ENCODE measurements around the gene SPATS1.
"Not testable (repeated sequence)": the region's sequence is repeated elsewhere in the genome, so short reads cannot be mapped to it uniquely, and the experiment has no call there.

Gene SPATS1

GRCh38 chr6:44341095-44341890, 1.2 kb upstream of the SPATS1 start:
- DNase-seq (ENCODE audit: low spot score) = peak; percentile 18

GRCh38 chr6:44342052-44342451, 398 bp upstream of the SPATS1 start:
- DNase-seq (ENCODE audit: low spot score) = no peak

- not testable (repeated sequence) for DNase-seq (ENCODE audit: low spot score)
These were observed 4.4 kb downstream of the SPATS1 start for GRCh38 chr6:44346818-44347217.

- DNase-seq (ENCODE audit: low spot score) = peak; percentile 20
These were observed 7.6 kb downstream of the SPATS1 start for GRCh38 chr6:44349904-44350649.

- not testable (repeated sequence) for DNase-seq (ENCODE audit: low spot score)
These were observed 8.2 kb downstream of the SPATS1 start for GRCh38 chr6:44350650-44350994.

GRCh38 chr6:44352259-44352658, 9.8 kb downstream of the SPATS1 start:
- DNase-seq (ENCODE audit: low spot score) = no peak

- DNase-seq (ENCODE audit: low spot score) = no peak
These were observed 10.9 kb downstream of the SPATS1 start for GRCh38 chr6:44353336-44353735.

GRCh38 chr6:44355640-44356039, 13.2 kb downstream of the SPATS1 start:
- DNase-seq (ENCODE audit: low spot score) = no peak

GRCh38 chr6:44356487-44356886, 14.0 kb downstream of the SPATS1 start:
- DNase-seq (ENCODE audit: low spot score) = no peak

GRCh38 chr6:44359973-44360372, 17.5 kb downstream of the SPATS1 start:
- no peak for DNase-seq (ENCODE audit: low spot score)

GRCh38 chr6:44361947-44362346, 19.5 kb downstream of the SPATS1 start:
- no peak for DNase-seq (ENCODE audit: low spot score)

- DNase-seq (ENCODE audit: low spot score) = no peak
These were observed 21.0 kb downstream of the SPATS1 start for GRCh38 chr6:44363377-44363926.

- no peak for DNase-seq (ENCODE audit: low spot score)
These were observed 24.3 kb downstream of the SPATS1 start for GRCh38 chr6:44366781-44367180.

- DNase-seq (ENCODE audit: low spot score) = no peak
These were observed 25.2 kb downstream of the SPATS1 start for GRCh38 chr6:44367681-44368080.

- no peak for DNase-seq (ENCODE audit: low spot score)
These were observed 30.6 kb downstream of the SPATS1 start for GRCh38 chr6:44373051-44373450.

GRCh38 chr6:44373787-44374186, 31.3 kb downstream of the SPATS1 start:
- no peak for DNase-seq (ENCODE audit: low spot score)

- DNase-seq (ENCODE audit: low spot score) = no peak
These were observed 32.6 kb downstream of the SPATS1 start for GRCh38 chr6:44375071-44375470.

- DNase-seq (ENCODE audit: low spot score) = no peak
These were observed 35.0 kb downstream of the SPATS1 start for GRCh38 chr6:44377484-44377883.

GRCh38 chr6:44377971-44378370, 35.5 kb downstream of the SPATS1 start:
- DNase-seq (ENCODE audit: low spot score) = no peak

GRCh38 chr6:44381739-44382138, 39.3 kb downstream of the SPATS1 start:
- no peak for DNase-seq (ENCODE audit: low spot score)

- no peak for DNase-seq (ENCODE audit: low spot score)
These were observed 44.0 kb downstream of the SPATS1 start for GRCh38 chr6:44386364-44386928.

- peak; percentile 4 for DNase-seq (ENCODE audit: low spot score)
These were observed 44.5 kb downstream of the SPATS1 start for GRCh38 chr6:44386929-44387345.

Measured in kidney tubule cell (primary cell).